ENCODE measurements around the gene CCDC34. TPM values are rescaled to one million over a fixed set of nuclear protein-coding genes. Genes with fewer than 3 reads are reported as not detected.

CCDC34 gene, protein sequence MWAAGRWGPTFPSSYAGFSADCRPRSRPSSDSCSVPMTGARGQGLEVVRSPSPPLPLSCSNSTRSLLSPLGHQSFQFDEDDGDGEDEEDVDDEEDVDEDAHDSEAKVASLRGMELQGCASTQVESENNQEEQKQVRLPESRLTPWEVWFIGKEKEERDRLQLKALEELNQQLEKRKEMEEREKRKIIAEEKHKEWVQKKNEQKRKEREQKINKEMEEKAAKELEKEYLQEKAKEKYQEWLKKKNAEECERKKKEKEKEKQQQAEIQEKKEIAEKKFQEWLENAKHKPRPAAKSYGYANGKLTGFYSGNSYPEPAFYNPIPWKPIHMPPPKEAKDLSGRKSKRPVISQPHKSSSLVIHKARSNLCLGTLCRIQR
- total RNA-seq (10 to 100 TPM; 24.2 to 40.9 TPM), polyA plus RNA-seq (ENCODE audit: insufficient read depth, low read depth, low replicate concordance) (15.2 TPM)
- long read RNA-seq, donor 1, transcript CCDC34-201 (3 exons, 2,109 nt): major isoform, 15 of 39 reads
- long read RNA-seq, donor 1, transcript CCDC34-202 (6 exons, 2,103 nt): minor isoform, 13 of 39 reads
- long read RNA-seq, donor 1, partial matches to known transcripts: 10 of 39 reads
- long read RNA-seq, donor 1, other reads (novel, unspliced or antisense): 0 of 39 reads
- long read RNA-seq, donor 2, transcript CCDC34-201 (3 exons, 2,109 nt): major isoform, 13 of 22 reads
- long read RNA-seq, donor 2, partial matches to known transcripts: 5 of 22 reads
- long read RNA-seq, donor 2, other reads (novel, unspliced or antisense): 0 of 22 reads

GRCh38 chr11:27362749-27363575 is at the start of gene CCDC34:
Gene CCDC34 (minus strand): TSS chr11:27363215. CDS start chr11:27363194, 21 bp downstream.
- H3K27me3 ChIP-seq: no peaks in the 10 kb centered on the region
- H3K36me3 ChIP-seq (ENCODE audit: low read depth, missing control alignments): no peaks in the 10 kb centered on the region
- no peak for TF ChIP-seq POLR2A (IDR thresholded peaks at IDR 0.05)
- TF ChIP-seq, protein P1, sequence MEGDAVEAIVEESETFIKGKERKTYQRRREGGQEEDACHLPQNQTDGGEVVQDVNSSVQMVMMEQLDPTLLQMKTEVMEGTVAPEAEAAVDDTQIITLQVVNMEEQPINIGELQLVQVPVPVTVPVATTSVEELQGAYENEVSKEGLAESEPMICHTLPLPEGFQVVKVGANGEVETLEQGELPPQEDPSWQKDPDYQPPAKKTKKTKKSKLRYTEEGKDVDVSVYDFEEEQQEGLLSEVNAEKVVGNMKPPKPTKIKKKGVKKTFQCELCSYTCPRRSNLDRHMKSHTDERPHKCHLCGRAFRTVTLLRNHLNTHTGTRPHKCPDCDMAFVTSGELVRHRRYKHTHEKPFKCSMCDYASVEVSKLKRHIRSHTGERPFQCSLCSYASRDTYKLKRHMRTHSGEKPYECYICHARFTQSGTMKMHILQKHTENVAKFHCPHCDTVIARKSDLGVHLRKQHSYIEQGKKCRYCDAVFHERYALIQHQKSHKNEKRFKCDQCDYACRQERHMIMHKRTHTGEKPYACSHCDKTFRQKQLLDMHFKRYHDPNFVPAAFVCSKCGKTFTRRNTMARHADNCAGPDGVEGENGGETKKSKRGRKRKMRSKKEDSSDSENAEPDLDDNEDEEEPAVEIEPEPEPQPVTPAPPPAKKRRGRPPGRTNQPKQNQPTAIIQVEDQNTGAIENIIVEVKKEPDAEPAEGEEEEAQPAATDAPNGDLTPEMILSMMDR (IDR thresholded peaks at IDR 0.05): no peak
- WGBS, 2 donors: 0 to 1% methylated on average over 23 to 49 of the region's 57 CpGs
- peaks cover 14% of the 10 kb centered on the region for H3K4me1 ChIP-seq
- peak within 1 kb of the TSS; percentile 3 to 76 for H3K27ac ChIP-seq
- peak; percentile 92 for DNase-seq
- peak within 1 kb of the TSS; percentile 70 to 82 for H3K4me3 ChIP-seq
- intact Hi-C loops (cut with DNase I; ENCODE audit: low total_unique reads): no loop called here
- no peaks in the 10 kb centered on the region for H3K9me3 ChIP-seq

DNA sequence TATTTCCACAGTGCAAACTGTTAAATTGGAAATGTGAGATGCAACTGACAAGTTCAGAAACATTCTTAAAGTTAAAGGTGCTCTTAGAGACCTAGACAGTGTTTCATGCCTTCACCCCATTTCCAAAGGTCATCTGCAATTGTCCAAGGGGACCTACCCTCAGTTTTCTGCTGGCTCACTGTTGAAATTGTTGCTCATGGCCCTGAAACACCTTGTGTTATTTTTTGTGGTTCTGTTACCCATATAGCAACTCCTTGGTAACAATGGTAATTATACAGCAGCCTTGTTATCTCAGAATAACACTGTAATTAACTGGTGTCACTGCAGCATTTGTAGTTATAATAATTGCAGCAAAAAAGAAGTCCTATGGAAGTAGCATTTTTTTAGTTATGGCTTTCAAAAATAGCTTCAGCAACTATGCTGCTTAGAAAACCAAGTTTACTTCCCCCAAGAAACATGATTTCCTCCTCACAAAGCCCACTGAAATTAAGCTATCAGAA is 49.2 kb upstream of the CCDC34 start:
- intact Hi-C loops (cut with DNase I; ENCODE audit: low total_unique reads): no loop called here
- TF ChIP-seq, protein P1 (IDR thresholded peaks at IDR 0.05): no peak
- TF ChIP-seq POLR2A (IDR thresholded peaks at IDR 0.05): no peak

GRCh38 chr11:27411328-27411727 is 48.3 kb upstream of the CCDC34 start:
- intact Hi-C loops (cut with DNase I; ENCODE audit: low total_unique reads): no loop called here
- H3K4me3 ChIP-seq: no peak overlapping the region
- TF ChIP-seq, protein P1 (IDR thresholded peaks at IDR 0.05): no peak
- TF ChIP-seq POLR2A (IDR thresholded peaks at IDR 0.05): no peak

More for the DNA sequence above, 49.2 kb upstream of the CCDC34 start:
- Histone ChIP-seq H3K4me3 (no peak overlapping the region), H3K4me1 (peaks cover 4% of the 10 kb centered on the region), H3K27me3 (no peaks in the 10 kb centered on the region), H3K36me3 (ENCODE audit: low read depth, missing control alignments) (no peaks in the 10 kb centered on the region), H3K27ac (no peak overlapping the region), H3K9me3 (no peaks in the 10 kb centered on the region)
- no peak for DNase-seq

GRCh38 chr11:27410272-27410671 is 47.3 kb upstream of the CCDC34 start:
- WGBS, 2 donors: 98 to 100% methylated on average over 1 of the region's 1 CpG
- H3K27me3 ChIP-seq: no peaks in the 10 kb centered on the region
- no peaks in the 10 kb centered on the region for H3K36me3 ChIP-seq (ENCODE audit: low read depth, missing control alignments)
- H3K27ac ChIP-seq: no peak overlapping the region
- TF ChIP-seq POLR2A (IDR thresholded peaks at IDR 0.05): no peak
- TF ChIP-seq, protein P1 (IDR thresholded peaks at IDR 0.05): no peak
- H3K9me3 ChIP-seq: no peaks in the 10 kb centered on the region
- peaks cover 9% of the 10 kb centered on the region for H3K4me1 ChIP-seq
- intact Hi-C loops (cut with DNase I; ENCODE audit: low total_unique reads): no loop called here
- H3K4me3 ChIP-seq: no peak overlapping the region
- DNase-seq: no peak

More at GRCh38 chr11:27411328-27411727, 48.3 kb upstream of the CCDC34 start:
- Histone ChIP-seq H3K9me3 (no peaks in the 10 kb centered on the region), H3K4me1 (peaks cover 4% of the 10 kb centered on the region), H3K27me3 (no peaks in the 10 kb centered on the region), H3K27ac (no peak overlapping the region), H3K36me3 (ENCODE audit: low read depth, missing control alignments) (no peaks in the 10 kb centered on the region)
- DNase-seq: no peak

Measured in testis (tissue), 5 donors.